ENCODE measurements around the gene NHLRC4. TPM values are rescaled to one million over a fixed set of nuclear protein-coding genes. Genes with fewer than 3 reads are reported as not detected.

Gene NHLRC4
- polyA plus RNA-seq, 3 donors, result 0.29 to 0.57 (median 0.36) TPM

DNA sequence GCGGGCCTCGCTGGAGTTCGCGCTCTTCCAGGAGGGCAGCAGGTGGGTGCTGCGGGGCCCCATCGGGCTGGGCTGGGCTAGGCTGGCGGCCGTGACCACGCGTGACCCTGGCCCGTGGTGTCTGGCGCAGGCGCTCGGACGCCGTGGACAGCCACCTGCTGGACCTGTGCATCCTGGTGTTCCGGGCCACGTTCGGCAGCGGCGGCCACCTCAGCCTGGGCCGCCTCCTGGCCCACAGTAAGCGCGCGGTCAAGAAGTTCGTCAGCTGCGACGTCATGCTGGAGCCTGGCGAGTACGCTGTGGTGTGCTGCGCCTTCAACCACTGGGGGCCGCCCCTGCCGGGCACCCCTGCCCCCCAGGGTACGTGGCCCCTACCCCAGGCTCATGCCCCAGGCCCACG, 14.6 kb upstream of the NHLRC4 start:
- Histone ChIP-seq H3K27me3 (ENCODE audit: control insufficient read depth in 2 of 2, insufficient read depth in 2 of 2, low read length in 2 of 2) (no peaks in the 10 kb centered on the region), H3K9me3 (replicated peaks in 1 of 2; ENCODE audit: control insufficient read depth in 1 of 2, insufficient read depth in 1 of 2, low read length in 2 of 2) (no peaks in the 10 kb centered on the region), H4K20me1 (ENCODE audit: insufficient read depth, low read length) (peaks cover 10% of the 10 kb centered on the region), H2AFZ (ENCODE audit: insufficient read depth, low read depth, low read length, poor library complexity, severe bottlenecking) (no peak overlapping the region), H3K79me2 (ENCODE audit: insufficient read depth, low read length) (no peaks in the 10 kb centered on the region), H3K27ac (ENCODE audit: low read depth in 1 of 2, low read length in 2 of 2) (no peak overlapping the region), H3K9ac (ENCODE audit: insufficient read depth, low read length, poor library complexity, severe bottlenecking) (no peak overlapping the region), H3K4me1 (ENCODE audit: control insufficient read depth in 1 of 2, insufficient read depth in 2 of 2, low read length in 2 of 2) (peaks cover 0 to 4% of the 10 kb centered on the region in 2 donors), H3K4me2 (replicated peaks; ENCODE audit: extremely low read depth, low read length, poor library complexity, severe bottlenecking) (no peak overlapping the region), H3K4me3 (replicated peaks in 1 of 3; ENCODE audit: low read depth in 2 of 3, low read length in 3 of 3) (no peak overlapping the region), H3K36me3 (replicated peaks in 1 of 2; ENCODE audit: control insufficient read depth in 1 of 2, insufficient read depth in 2 of 2, low read length in 2 of 2) (peaks cover 31 to 60% of the 10 kb centered on the region in 2 donors)
- no peak for DNase-seq
- Mint-ChIP-seq H3K27me3 (ENCODE audit: low read depth in 3 of 3) (peaks cover 1 to 4% (median 2%) of the 10 kb centered on the region in 3 donors), H3K4me3 (no peak overlapping the region), H3K27ac (no peak overlapping the region), H3K9me3 (no peaks in the 10 kb centered on the region), H3K4me1 (no peaks in the 10 kb centered on the region), H3K36me3 (peaks cover 10 to 17% of the 10 kb centered on the region in 2 donors)
- 96% methylated on average over 35 of the region's 35 CpGs for WGBS (ENCODE audit: insufficient coverage)
- TF ChIP-seq, protein P1, sequence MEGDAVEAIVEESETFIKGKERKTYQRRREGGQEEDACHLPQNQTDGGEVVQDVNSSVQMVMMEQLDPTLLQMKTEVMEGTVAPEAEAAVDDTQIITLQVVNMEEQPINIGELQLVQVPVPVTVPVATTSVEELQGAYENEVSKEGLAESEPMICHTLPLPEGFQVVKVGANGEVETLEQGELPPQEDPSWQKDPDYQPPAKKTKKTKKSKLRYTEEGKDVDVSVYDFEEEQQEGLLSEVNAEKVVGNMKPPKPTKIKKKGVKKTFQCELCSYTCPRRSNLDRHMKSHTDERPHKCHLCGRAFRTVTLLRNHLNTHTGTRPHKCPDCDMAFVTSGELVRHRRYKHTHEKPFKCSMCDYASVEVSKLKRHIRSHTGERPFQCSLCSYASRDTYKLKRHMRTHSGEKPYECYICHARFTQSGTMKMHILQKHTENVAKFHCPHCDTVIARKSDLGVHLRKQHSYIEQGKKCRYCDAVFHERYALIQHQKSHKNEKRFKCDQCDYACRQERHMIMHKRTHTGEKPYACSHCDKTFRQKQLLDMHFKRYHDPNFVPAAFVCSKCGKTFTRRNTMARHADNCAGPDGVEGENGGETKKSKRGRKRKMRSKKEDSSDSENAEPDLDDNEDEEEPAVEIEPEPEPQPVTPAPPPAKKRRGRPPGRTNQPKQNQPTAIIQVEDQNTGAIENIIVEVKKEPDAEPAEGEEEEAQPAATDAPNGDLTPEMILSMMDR (IDR thresholded peaks at IDR 0.05), result no peak
- intact Hi-C loops (cut with micrococcal nuclease), result no loop called here

DNA sequence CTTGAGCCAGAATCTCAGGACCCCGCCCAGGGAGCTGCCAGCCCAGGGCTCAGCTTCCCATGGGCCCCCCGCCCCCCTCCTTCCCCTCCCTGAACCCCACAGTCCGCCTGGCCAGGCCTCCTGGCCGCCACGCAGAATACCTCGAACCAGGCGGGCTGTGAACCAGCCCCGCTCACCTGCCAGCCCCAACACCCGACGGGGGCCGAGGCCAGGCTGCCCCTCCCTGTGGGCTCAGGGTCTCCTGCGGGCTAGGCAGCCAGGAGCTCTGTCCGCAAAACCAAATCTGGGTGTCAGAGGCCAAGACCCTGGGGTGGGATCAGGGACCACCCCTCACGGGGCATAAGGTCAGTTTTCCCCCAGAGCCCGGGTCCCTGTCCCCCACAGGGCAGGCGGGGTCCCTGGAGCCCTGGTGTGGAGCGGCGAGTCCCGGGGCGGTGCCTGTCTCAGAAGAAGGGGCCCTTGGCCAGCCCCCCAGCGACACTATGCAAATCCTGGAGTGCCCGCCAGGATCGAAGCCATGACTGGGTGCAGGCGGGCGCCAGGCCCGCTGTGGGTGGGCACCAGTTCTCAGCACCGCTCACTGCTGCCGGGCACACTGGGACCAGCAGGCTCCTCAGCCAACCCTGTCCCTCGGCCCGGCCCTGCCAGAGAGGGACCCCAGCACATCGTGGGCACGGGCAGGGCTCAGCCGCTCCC, 13.1 kb upstream of the NHLRC4 start:
- no peak overlapping the region for H3K9ac ChIP-seq (ENCODE audit: insufficient read depth, low read length, poor library complexity, severe bottlenecking)
- no peaks in the 10 kb centered on the region for H3K79me2 ChIP-seq (ENCODE audit: insufficient read depth, low read length)
- no peak overlapping the region for H2AFZ ChIP-seq (ENCODE audit: insufficient read depth, low read depth, low read length, poor library complexity, severe bottlenecking)
- Mint-ChIP-seq H3K27me3 (ENCODE audit: low read depth in 3 of 3) (peaks cover 6 to 18% (median 17%) of the 10 kb centered on the region in 3 donors), H3K36me3 (peaks cover 9 to 16% of the 10 kb centered on the region in 2 donors), H3K27ac (no peak overlapping the region), H3K9me3 (no peaks in the 10 kb centered on the region), H3K4me3 (no peak overlapping the region), H3K4me1 (no peaks in the 10 kb centered on the region)
- no peaks in the 10 kb centered on the region for H3K9me3 ChIP-seq (replicated peaks in 1 of 2; ENCODE audit: control insufficient read depth in 1 of 2, insufficient read depth in 1 of 2, low read length in 2 of 2)
- H3K4me3 ChIP-seq (replicated peaks in 1 of 3; ENCODE audit: low read depth in 2 of 3, low read length in 3 of 3), result no peak overlapping the region
- H3K4me2 ChIP-seq (replicated peaks; ENCODE audit: extremely low read depth, low read length, poor library complexity, severe bottlenecking), result no peak overlapping the region
- no peaks in the 10 kb centered on the region for H3K4me1 ChIP-seq (ENCODE audit: control insufficient read depth in 1 of 2, insufficient read depth in 2 of 2, low read length in 2 of 2)
- no peak for DNase-seq
- no peaks in the 10 kb centered on the region for H4K20me1 ChIP-seq (ENCODE audit: insufficient read depth, low read length)
- peaks cover 24 to 49% of the 10 kb centered on the region in 2 donors for H3K36me3 ChIP-seq (replicated peaks in 1 of 2; ENCODE audit: control insufficient read depth in 1 of 2, insufficient read depth in 2 of 2, low read length in 2 of 2)
- intact Hi-C loops (cut with micrococcal nuclease), result no loop called here
- H3K27me3 ChIP-seq (ENCODE audit: control insufficient read depth in 2 of 2, insufficient read depth in 2 of 2, low read length in 2 of 2), result peaks cover 0 to 9% of the 10 kb centered on the region in 2 donors
- TF ChIP-seq, protein P1 (IDR thresholded peaks at IDR 0.05), result no peak
- 98% methylated on average over 31 of the region's 33 CpGs for WGBS (ENCODE audit: insufficient coverage)
- H3K27ac ChIP-seq (ENCODE audit: low read depth in 1 of 2, low read length in 2 of 2), result no peak overlapping the region

Data from CD14-positive monocyte (primary cell).